GM11168 (cell line): ENCODE measurements around the gene PBX3.

Source experiments
- in situ Hi-C: fragments of 300-500 bp; cut with MboI; formaldehyde crosslinking; loops from one replicate; pipeline ENCODE4 v1.12.0; 2022; ENCODE audit warnings: low sequenced_read_pairs; ENCODE audit not compliant: unreplicated experiment

Gene PBX3

GRCh38 chr9:125747765-125748445, 732 bp downstream of the PBX3 start:
- in situ Hi-C loops = no loop called here

- in situ Hi-C loops = no loop called here
Observed at GRCh38 chr9:125748446-125749099, 1.4 kb downstream of the PBX3 start.

- in situ Hi-C loops = no loop called here
Observed at GRCh38 chr9:125749287-125749935, 2.2 kb downstream of the PBX3 start.

- in situ Hi-C loops = no loop called here
Observed at GRCh38 chr9:125749951-125750626, 2.9 kb downstream of the PBX3 start.

GRCh38 chr9:125750627-125751011, 3.4 kb downstream of the PBX3 start:
- in situ Hi-C loops = no loop called here

GRCh38 chr9:125752070-125752628, 5.0 kb downstream of the PBX3 start:
- in situ Hi-C loops = no loop called here

GRCh38 chr9:125754096-125754495, 6.9 kb downstream of the PBX3 start:
- in situ Hi-C loops = no loop called here

- in situ Hi-C loops = no loop called here
Observed at GRCh38 chr9:125755340-125755739, 8.2 kb downstream of the PBX3 start.

GRCh38 chr9:125756518-125756917, 9.3 kb downstream of the PBX3 start:
- in situ Hi-C loops = no loop called here

GRCh38 chr9:125757834-125758233, 10.7 kb downstream of the PBX3 start:
- in situ Hi-C loops = no loop called here

- in situ Hi-C loops = no loop called here
Observed at GRCh38 chr9:125758986-125759763, 12.0 kb downstream of the PBX3 start.

- in situ Hi-C loops = no loop called here
Observed at GRCh38 chr9:125759764-125760129, 12.6 kb downstream of the PBX3 start.

- in situ Hi-C loops = no loop called here
Observed at GRCh38 chr9:125760537-125760936, 13.4 kb downstream of the PBX3 start.

GRCh38 chr9:125761676-125762450, 14.7 kb downstream of the PBX3 start:
- in situ Hi-C loops = no loop called here

GRCh38 chr9:125763394-125763801, 16.2 kb downstream of the PBX3 start:
- in situ Hi-C loops = no loop called here

GRCh38 chr9:125764198-125764597, 17.0 kb downstream of the PBX3 start:
- in situ Hi-C loops = no loop called here

- in situ Hi-C loops = no loop called here
Observed at GRCh38 chr9:125766468-125767221, 19.5 kb downstream of the PBX3 start.

GRCh38 chr9:125767349-125767748, 20.2 kb downstream of the PBX3 start:
- in situ Hi-C loops = no loop called here

GRCh38 chr9:125768803-125769202, 21.6 kb downstream of the PBX3 start:
- in situ Hi-C loops = no loop called here
